ENCODE data around the gene ACTR1A. TPM values are rescaled to one million over a fixed set of nuclear protein-coding genes. Genes with fewer than 3 reads are reported as not detected.

The ACTR1A gene
- total and polyA plus RNA-seq, 9 of the 15 experiments (the other 6 are each of a cell fraction or from before 2014, with no cell fraction given), result 36.3 to 77.2 (median 49.6) TPM

DNA sequence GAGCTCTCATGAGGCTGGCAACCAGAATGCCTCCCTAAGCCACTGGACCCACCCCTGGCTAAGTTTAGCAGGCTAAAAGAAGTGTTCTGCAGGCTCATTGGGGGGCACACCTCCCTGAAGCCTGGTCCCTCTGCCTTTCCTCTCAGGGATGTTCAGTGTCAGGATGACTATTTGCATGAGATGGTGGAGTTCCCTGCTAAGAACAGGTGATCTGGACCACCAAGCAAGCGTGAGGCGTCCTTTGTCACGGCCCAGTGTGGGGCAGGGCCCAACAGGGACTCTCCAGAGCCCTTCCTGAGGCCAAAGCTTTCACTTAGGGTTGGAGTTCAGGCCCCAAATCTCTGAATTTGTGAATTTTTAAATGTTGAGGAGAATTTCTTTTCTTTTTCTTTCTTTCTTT, 13.2 kb upstream of the ACTR1A start:
- intact Hi-C loops (cut with micrococcal nuclease) (no loop called here), in situ Hi-C loops (cut with MboI) (loop anchor here (25.0 kb wide), 1 partner anchor 678 kb away; the partner anchor contains the start of gene KCNIP2)
- no peaks in the 10 kb centered on the region for H3K79me2 ChIP-seq (ENCODE audit: control insufficient read depth, insufficient read depth, low read length)
- BruUV-seq (replicated peaks), result no TSS peak
- H3K9me1 ChIP-seq (ENCODE audit: control insufficient read depth, insufficient read depth, low read length), result peaks cover 3% of the 10 kb centered on the region
- no peak for DNase-seq (ENCODE audit: extremely low read depth in 1 of 4, low spot score in 3 of 4)
- no peak overlapping the region for H2AFZ ChIP-seq (ENCODE audit: low read depth, low read length)
- H3K27me3 ChIP-seq (ENCODE audit: control insufficient read depth in 2 of 2, insufficient read depth in 2 of 2, low read length in 2 of 2), result no peaks in the 10 kb centered on the region
- TF ChIP-seq GTF2F1 (IDR thresholded peaks at IDR 0.05; ENCODE audit: low read depth, low read length) (no peak), TAL1 (IDR thresholded peaks at IDR 0.05) (no peak), ZNF133 (CRISPR knock-in tag; IDR thresholded peaks at IDR 0.05) (no peak), ARNT (IDR thresholded peaks at IDR 0.05) (no peak), SIN3B (IDR thresholded peaks at IDR 0.05; ENCODE audit: low read depth) (no peak), FOXA1 (IDR thresholded peaks at IDR 0.05; ENCODE audit: borderline replicate concordance) (no peak), HDAC3 (IDR thresholded peaks at IDR 0.05; ENCODE audit: borderline replicate concordance, partially characterized antibody) (no peak), CBX2 (IDR thresholded peaks at IDR 0.05; ENCODE audit: insufficient read depth, low read length, poor library complexity, severe bottlenecking) (no peak), E2F1 (CRISPR knock-in tag; IDR thresholded peaks at IDR 0.05) (no peak), THRA (IDR thresholded peaks at IDR 0.05) (no peak), RFX7 (CRISPR knock-in tag; IDR thresholded peaks at IDR 0.05) (no peak), CBFA2T2 (conservative IDR thresholded peaks at IDR 0.05) (no peak), IFI16 (CRISPR knock-in tag; IDR thresholded peaks at IDR 0.05) (no peak), ZNF274 (IDR thresholded peaks at IDR 0.05; ENCODE audit: borderline replicate concordance, low read depth, low read length) (no peak), HDAC1 (IDR thresholded peaks at IDR 0.05) (no peak), BMI1 (IDR thresholded peaks at IDR 0.05; ENCODE audit: low read length) (no peak), NRF1 (conservative IDR thresholded peaks at IDR 0.05 in 1 of 2, IDR thresholded peaks at IDR 0.05 in 1 of 2) (no peak), MTA3 (IDR thresholded peaks at IDR 0.05; ENCODE audit: borderline replicate concordance) (no peak), HOXB6 (CRISPR knock-in tag; IDR thresholded peaks at IDR 0.05; ENCODE audit: borderline replicate concordance) (no peak)
- TF ChIP-seq, protein P1, sequence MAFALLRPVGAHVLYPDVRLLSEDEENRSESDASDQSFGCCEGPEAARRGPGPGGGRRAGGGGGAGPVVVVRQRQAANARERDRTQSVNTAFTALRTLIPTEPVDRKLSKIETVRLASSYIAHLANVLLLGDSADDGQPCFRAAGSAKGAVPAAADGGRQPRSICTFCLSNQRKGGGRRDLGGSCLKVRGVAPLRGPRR (CRISPR knock-in tag; IDR thresholded peaks at IDR 0.05), result no peak
- WGBS (ENCODE audit: insufficient coverage, low coverage, missing lambda C conversion rate), result 100% methylated on average over 1 of the region's 3 CpGs
- no peaks in the 10 kb centered on the region for H4K20me1 ChIP-seq (replicated peaks; ENCODE audit: control insufficient read depth, insufficient read depth, low read length)
- CTCF ChIA-PET (ENCODE audit: low intra/inter-chr PET ratio), result no interaction called here
- H3K27ac ChIP-seq (ENCODE audit: extremely low read depth, low read depth, low read length), result no peak overlapping the region
- peaks cover 30% of the 10 kb centered on the region; the same call in 2 of the 3 replicates for H3K36me3 ChIP-seq (ENCODE audit: control insufficient read depth, insufficient read depth, low read length)
- H3K9ac ChIP-seq (ENCODE audit: insufficient read depth in 1 of 2, low read depth in 2 of 2, low read length in 2 of 2), result no peak overlapping the region
- H3K4me2 ChIP-seq (ENCODE audit: insufficient read depth, low read length), result no peak overlapping the region
- no peaks in the 10 kb centered on the region for H3K9me3 ChIP-seq (replicated peaks; ENCODE audit: control insufficient read depth, insufficient read depth, low read depth, low read length)
- POLR2A ChIA-PET, result interaction anchor here (1.0 kb wide), 1 partner anchor 36 kb away, joined by 3 read pairs; no protein-coding TSS in a partner anchor
- no peak for ATAC-seq
- no peak overlapping the region for H3K4me3 ChIP-seq
- FAIRE-seq, result no peak
- H3K4me1 ChIP-seq (replicated peaks in 1 of 2; ENCODE audit: control insufficient read depth in 2 of 2, insufficient read depth in 2 of 2, low read length in 2 of 2), result no peaks in the 10 kb centered on the region
